Measurements from ENCODE around the gene NFATC2IP. TPM values are rescaled to one million over a fixed set of nuclear protein-coding genes. Genes with fewer than 3 reads are reported as not detected.
A peak's percentile ranks its signal among the peaks of the same experiment; 100 is the strongest.

The NFATC2IP gene
- total and polyA plus RNA-seq, 2 of the 13 experiments (the other 11 are each of a cell fraction or from before 2014, with no cell fraction given), result 32.1 to 48.5 TPM

GRCh38 chr16:28982949-28983348 is 32.2 kb downstream of the NFATC2IP start (continued):
- no peak for TF ChIP-seq HNRNPL (IDR thresholded peaks at IDR 0.05; ENCODE audit: low read depth, low read length)
- TF ChIP-seq, protein P1, sequence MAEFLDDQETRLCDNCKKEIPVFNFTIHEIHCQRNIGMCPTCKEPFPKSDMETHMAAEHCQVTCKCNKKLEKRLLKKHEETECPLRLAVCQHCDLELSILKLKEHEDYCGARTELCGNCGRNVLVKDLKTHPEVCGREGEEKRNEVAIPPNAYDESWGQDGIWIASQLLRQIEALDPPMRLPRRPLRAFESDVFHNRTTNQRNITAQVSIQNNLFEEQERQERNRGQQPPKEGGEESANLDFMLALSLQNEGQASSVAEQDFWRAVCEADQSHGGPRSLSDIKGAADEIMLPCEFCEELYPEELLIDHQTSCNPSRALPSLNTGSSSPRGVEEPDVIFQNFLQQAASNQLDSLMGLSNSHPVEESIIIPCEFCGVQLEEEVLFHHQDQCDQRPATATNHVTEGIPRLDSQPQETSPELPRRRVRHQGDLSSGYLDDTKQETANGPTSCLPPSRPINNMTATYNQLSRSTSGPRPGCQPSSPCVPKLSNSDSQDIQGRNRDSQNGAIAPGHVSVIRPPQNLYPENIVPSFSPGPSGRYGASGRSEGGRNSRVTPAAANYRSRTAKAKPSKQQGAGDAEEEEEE (CRISPR knock-in tag; IDR thresholded peaks at IDR 0.05; ENCODE audit: borderline replicate concordance), result no peak

DNA sequence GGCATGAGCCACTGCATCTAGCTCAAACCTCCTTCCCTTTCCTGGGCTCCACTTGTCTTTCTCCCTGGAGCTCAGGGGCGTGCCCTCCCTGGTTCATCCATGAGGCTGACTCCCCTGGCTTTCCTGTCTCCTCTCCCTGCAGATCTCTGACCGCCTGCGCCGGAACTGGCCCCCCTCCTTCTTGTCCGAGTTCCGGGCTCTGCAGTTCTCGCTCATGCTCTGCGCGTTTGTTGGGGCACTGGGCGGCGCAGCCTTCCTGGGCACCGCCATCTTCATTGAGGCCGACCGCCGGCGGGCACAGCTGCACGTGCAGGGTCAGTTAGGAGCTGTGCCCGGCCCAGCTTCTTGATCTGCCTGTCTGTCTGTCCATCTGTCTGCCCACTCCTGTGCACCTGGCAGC is 32.9 kb downstream of the NFATC2IP start:
- H3K4me1 ChIP-seq (ENCODE audit: insufficient read depth, low read length), result no peaks in the 10 kb centered on the region
- no peaks in the 10 kb centered on the region for H3K9me3 ChIP-seq (ENCODE audit: low read length)
- in situ Hi-C loops (cut with HindIII; ENCODE audit: extremely low pct_ligation_motif_present, low pct_unique_long_range_greater_than_20kb), result no loop called here
- no peak overlapping the region for H3K4me3 ChIP-seq (replicated peaks in 1 of 3; ENCODE audit: insufficient read depth in 1 of 3, low read depth in 2 of 3, low read length in 3 of 3)
- H3K27ac ChIP-seq (ENCODE audit: extremely low read length, insufficient read depth, low read length), result no peak overlapping the region
- H3K9ac ChIP-seq (ENCODE audit: insufficient read depth, low read depth, low read length), result no peak overlapping the region
- no TSS peak for BruUV-seq (replicated peaks)
- CTCF ChIA-PET (ENCODE audit: low intra/inter-chr PET ratio, low total read pairs), result no interaction called here
- H3K79me2 ChIP-seq (ENCODE audit: insufficient read depth, low read length), result no peaks in the 10 kb centered on the region
- FAIRE-seq, result no peak
- ATAC-seq, result no peak
- H3K4me2 ChIP-seq (ENCODE audit: low read depth, low read length), result no peak overlapping the region
- H2AFZ ChIP-seq (ENCODE audit: low read length), result no peak overlapping the region
- 98% methylated on average over 18 of the region's 18 CpGs for WGBS (ENCODE audit: low lambda C conversion rate)
- no peak for TF ChIP-seq ZFP36L2 (CRISPR knock-in tag; IDR thresholded peaks at IDR 0.05)
- TF ChIP-seq AHR (CRISPR knock-in tag; IDR thresholded peaks at IDR 0.05), result no peak
- no peak for TF ChIP-seq SPEN (CRISPR knock-in tag; IDR thresholded peaks at IDR 0.05; ENCODE audit: low read depth)
- 0 out of 2 replicates have a peak, but pooled peaks have one; percentile 23 for TF ChIP-seq RBFOX2 (IDR thresholded peaks at IDR 0.05; ENCODE audit: low read depth, low read length)
- no peak for TF ChIP-seq ZNF800 (CRISPR knock-in tag; IDR thresholded peaks at IDR 0.05)
- TF ChIP-seq KDM4B (CRISPR knock-in tag; IDR thresholded peaks at IDR 0.05), result no peak
- no peak for TF ChIP-seq ZNF772 (CRISPR knock-in tag; IDR thresholded peaks at IDR 0.05)
- no peak for DNase-seq (ENCODE audit: low spot score)
- no peaks in the 10 kb centered on the region for H3K27me3 ChIP-seq (ENCODE audit: control insufficient read depth in 1 of 2, insufficient read depth in 2 of 2, low read length in 2 of 2)
- no peaks in the 10 kb centered on the region; the same call in 1 of the 2 replicates for H4K20me1 ChIP-seq (ENCODE audit: insufficient read depth, low read length)
- POLR2A ChIA-PET, result interaction anchor here (1.0 kb wide), 1 partner anchor 33 kb away, joined by 3 read pairs; the partner anchor contains the start of gene NFATC2IP
- intact Hi-C loops (cut with micrococcal nuclease; ENCODE audit: unreplicated experiment), result no loop called here
- peaks cover 21 to 51% of the 10 kb centered on the region in 2 experiments for H3K36me3 ChIP-seq (replicated peaks in 1 of 2; ENCODE audit: control insufficient read depth in 1 of 2, insufficient read depth in 2 of 2, low read length in 2 of 2)

Measured in HepG2 (cell line).